ENCODE data around the gene GGT6.
A peak's percentile ranks its signal among the peaks of the same experiment; 100 is the strongest.

Gene GGT6

GRCh38 chr17:4514779-4515178 lies 45.6 kb downstream of the GGT6 start:
- H3K4me3 ChIP-seq (ENCODE audit: low read length) = no peak overlapping the region
- TF ChIP-seq CTCF (IDR thresholded peaks at IDR 0.05; ENCODE audit: insufficient read depth, low read depth, low read length, missing control alignments) = no peak
- no peak for DNase-seq (ENCODE audit: low read depth)

- DNase-seq (ENCODE audit: low read depth) = peak; percentile 62
- no peak for TF ChIP-seq CTCF (IDR thresholded peaks at IDR 0.05; ENCODE audit: insufficient read depth, low read depth, low read length, missing control alignments)
- H3K4me3 ChIP-seq (ENCODE audit: low read length) = no peak overlapping the region
Observed at GRCh38 chr17:4514206-4514605, 46.2 kb downstream of the GGT6 start.

GRCh38 chr17:4513113-4514032 lies 47.0 kb downstream of the GGT6 start:
- no peak overlapping the region for H3K4me3 ChIP-seq (ENCODE audit: low read length)
- peak; percentile 25 for TF ChIP-seq CTCF (IDR thresholded peaks at IDR 0.05; ENCODE audit: insufficient read depth, low read depth, low read length, missing control alignments)
- DNase-seq (ENCODE audit: low read depth) = peak; percentile 51

GRCh38 chr17:4512156-4513112 lies 47.9 kb downstream of the GGT6 start:
- no peak overlapping the region for H3K4me3 ChIP-seq (ENCODE audit: low read length)
- TF ChIP-seq CTCF (IDR thresholded peaks at IDR 0.05; ENCODE audit: insufficient read depth, low read depth, low read length, missing control alignments) = no peak
- no peak for DNase-seq (ENCODE audit: low read depth)

GRCh38 chr17:4511199-4511932 lies 49.0 kb downstream of the GGT6 start:
- no peak for TF ChIP-seq CTCF (IDR thresholded peaks at IDR 0.05; ENCODE audit: insufficient read depth, low read depth, low read length, missing control alignments)
- no peak for DNase-seq (ENCODE audit: low read depth)
- H3K4me3 ChIP-seq (ENCODE audit: low read length) = no peak overlapping the region

GRCh38 chr17:4510618-4510941 lies 49.8 kb downstream of the GGT6 start:
- no peak for TF ChIP-seq CTCF (IDR thresholded peaks at IDR 0.05; ENCODE audit: insufficient read depth, low read depth, low read length, missing control alignments)
- no peak for DNase-seq (ENCODE audit: low read depth)

More at GRCh38 chr17:4510618-4510941, 49.8 kb downstream of the GGT6 start:
- no peak overlapping the region for H3K4me3 ChIP-seq (ENCODE audit: low read length)

Data from epithelial cell of esophagus (primary cell).